HG03521 (cell line): ENCODE data around the gene KLHL17.
A peak's percentile ranks its signal among the peaks of the same experiment; 100 is the strongest.
"Not testable (repeated sequence)": the region's sequence is repeated elsewhere in the genome, so short reads cannot be mapped to it uniquely, and the experiment has no call there.

Experiments
- ATAC-seq: cut with Tn5 transposase; IDR thresholded peaks from one replicate; pipeline ENCODE4 v1.9.1; 2021; ENCODE audit warnings: mild to moderate bottlenecking, moderate library complexity; ENCODE audit not compliant: unreplicated experiment

KLHL17 gene

GRCh38 chr1:966704-967300 lies 6.4 kb downstream of the KLHL17 start:
- peak; percentile 42 for ATAC-seq

- ATAC-seq: no peak
Observed at GRCh38 chr1:967466-968343, 7.3 kb downstream of the KLHL17 start.

GRCh38 chr1:969260-969855 lies 9.0 kb downstream of the KLHL17 start:
- no peak for ATAC-seq

- ATAC-seq: no peak
Observed at GRCh38 chr1:970242-970972, 10.0 kb downstream of the KLHL17 start.

- ATAC-seq: no peak
Observed at GRCh38 chr1:970973-971730, 10.8 kb downstream of the KLHL17 start.

GRCh38 chr1:971751-972506 lies 11.5 kb downstream of the KLHL17 start:
- ATAC-seq: no peak

- no peak for ATAC-seq
Observed at GRCh38 chr1:972726-973458, 12.5 kb downstream of the KLHL17 start.

- no peak for ATAC-seq
Observed at GRCh38 chr1:973459-974292, 13.3 kb downstream of the KLHL17 start.

GRCh38 chr1:974293-974640 lies 13.9 kb downstream of the KLHL17 start:
- ATAC-seq: no peak

GRCh38 chr1:974687-975328 lies 14.4 kb downstream of the KLHL17 start:
- no peak for ATAC-seq

GRCh38 chr1:975365-975764 lies 15.0 kb downstream of the KLHL17 start:
- ATAC-seq: no peak

- ATAC-seq: no peak
Observed at GRCh38 chr1:975896-976683, 15.7 kb downstream of the KLHL17 start.

- not testable (repeated sequence) for ATAC-seq
Observed at GRCh38 chr1:976791-977190, 16.4 kb downstream of the KLHL17 start.

GRCh38 chr1:978069-978834 lies 17.9 kb downstream of the KLHL17 start:
- ATAC-seq: no peak

GRCh38 chr1:978835-979743 lies 18.7 kb downstream of the KLHL17 start:
- no peak for ATAC-seq

GRCh38 chr1:979744-980072 lies 19.3 kb downstream of the KLHL17 start:
- no peak for ATAC-seq
